CD4-positive, alpha-beta T cell (primary cell): ENCODE data around the gene PSMB9. TPM values are rescaled to one million over a fixed set of nuclear protein-coding genes. Genes with fewer than 3 reads are reported as not detected.
"Not testable (repeated sequence)": the region's sequence is repeated elsewhere in the genome, so short reads cannot be mapped to it uniquely, and the experiment has no call there.

Source experiments
- ATAC-seq: fragments of 200-7000 bp; cut with Tn5 transposase; one replicate; pipeline ENCODE4 v1.10.0; 2022; ENCODE audit warnings: mild to moderate bottlenecking; ENCODE audit not compliant: poor library complexity
- CTCF ChIA-PET: fragments of 350-600 bp; sonication (Branson Sonifier 250); formaldehyde crosslinking; loops from one replicate; lab custom pipeline; 2021; ENCODE audit warnings: antibody characterized with exemption, inconsistent platforms; lab: Charles Lee
- POLR2A ChIA-PET: fragments of 350-600 bp; sonication (Branson Sonifier 250); formaldehyde crosslinking; loops from one replicate; lab custom pipeline; 2021; ENCODE audit warnings: antibody characterized with exemption, inconsistent platforms; lab: Charles Lee
- DNase-seq, 14 experiments: peaks; one replicate each; pipeline ENCODE4 v3.0.0-alpha.2; 2013 to 2020; ENCODE audit warnings: mixed read lengths in 2 of 14
- H3K27ac ChIP-seq, 2 donors: one replicate each; pipeline versions ENCODE4 v1.5.1 to v1.7.0; 2013; ENCODE audit warnings: low read length in 2 of 2, low read depth in 1 of 2, mild to moderate bottlenecking in 1 of 2
- H3K27me3 ChIP-seq, 2 experiments: 1 replicate in 1 of 2; 2 replicates in 1 of 2; pipeline versions ENCODE4 v1.6.1 to v1.7.0; 2013; ENCODE audit warnings: low read length in 2 of 2, control low read depth in 1 of 2, mild to moderate bottlenecking in 1 of 2, moderate library complexity in 1 of 2; ENCODE audit not compliant: insufficient read depth in 2 of 2, control insufficient read depth in 1 of 2
- H3K36me3 ChIP-seq: one replicate; pipeline ENCODE4 v1.6.1; 2013; ENCODE audit warnings: low read length, control low read depth; ENCODE audit not compliant: insufficient read depth
- H3K4me1 ChIP-seq: one replicate; pipeline ENCODE4 v1.6.1; 2013; ENCODE audit warnings: low read length, control low read depth; ENCODE audit not compliant: insufficient read depth
- H3K4me3 ChIP-seq: one replicate; pipeline ENCODE4 v1.5.1; 2013; ENCODE audit warnings: mild to moderate bottlenecking, low read length, moderate library complexity
- H3K9me3 ChIP-seq, 2 experiments: 1 replicate in 1 of 2; 2 replicates in 1 of 2; pipeline versions ENCODE4 v1.6.1 to v1.7.0; 2013; ENCODE audit warnings: low read length in 2 of 2, mild to moderate bottlenecking in 2 of 2, control low read depth in 1 of 2, moderate library complexity in 1 of 2; ENCODE audit not compliant: control insufficient read depth in 1 of 2, insufficient read depth in 1 of 2
- H3K27ac Mint-ChIP-seq: one replicate; pipeline ENCODE4 v1.8.0; 2020; ENCODE audit warnings: mixed read lengths
- H3K27me3 Mint-ChIP-seq: one replicate; pipeline ENCODE4 v1.8.0; 2021; ENCODE audit warnings: mixed read lengths
- H3K36me3 Mint-ChIP-seq: one replicate; pipeline ENCODE4 v1.8.0; 2021; ENCODE audit warnings: low read depth, mixed read lengths
- H3K4me1 Mint-ChIP-seq: one replicate; pipeline ENCODE4 v1.8.0; 2021; ENCODE audit warnings: low read depth, mixed read lengths
- H3K4me3 Mint-ChIP-seq: one replicate; pipeline ENCODE4 v1.8.0; 2020; ENCODE audit warnings: mild to moderate bottlenecking, mixed read lengths
- H3K9me3 Mint-ChIP-seq: one replicate; pipeline ENCODE4 v1.8.0; 2020; ENCODE audit warnings: mixed read lengths
- intact Hi-C, 2 experiments: fragments of 100-400 bp; cut with DNase I in 1 of 2; cut with micrococcal nuclease in 1 of 2; formaldehyde crosslinking; loops; one replicate each; pipeline versions ENCODE4 v1.15.1 to v1.9.0; 2023 to 2025; cut with DNase I, micrococcal nuclease
- total RNA-seq, 174 experiments: library from RNA in 2 of 174; stranded (reverse) in 2 of 174; gene quantifications; one replicate each; pipeline ENCODE4 v1.2.3 and lab custom pipeline; 2021 to 2026
- TF ChIP-seq, protein P1 (sequence below): fragments of 200-600 bp; IDR thresholded peaks from one replicate; pipeline ENCODE4 v1.8.0; 2022; ENCODE audit warnings: antibody characterized with exemption, mild to moderate bottlenecking

The PSMB9 gene
- total RNA-seq, 2 experiments from 2014 or later = 37.2 to 38.4 TPM

DNA sequence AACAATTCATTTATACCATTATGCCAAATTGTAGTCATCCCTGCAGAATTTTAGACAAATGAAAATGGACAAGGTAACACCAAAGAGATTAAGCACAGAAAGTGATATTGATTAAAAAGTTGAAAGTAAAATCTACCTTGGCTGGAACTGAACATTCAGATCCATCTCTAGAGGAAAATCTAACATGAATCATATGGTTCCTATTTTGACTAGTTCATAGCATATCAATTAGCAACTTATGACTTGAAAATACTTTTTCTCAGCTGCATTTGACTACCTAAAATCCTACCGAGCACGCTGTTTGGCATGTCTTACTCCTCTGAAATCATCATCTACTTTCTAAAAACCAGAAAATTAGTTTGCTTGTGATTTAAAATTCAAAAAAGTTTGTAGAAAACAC lies 22.6 kb downstream of the PSMB9 start:
- CTCF ChIA-PET = interaction anchor here (1.0 to 1.8 kb wide), 4 partner anchors 9 to 108 kb away, joined by 3 to 4 read pairs (median 3); partner anchors contain the start of gene TAP2

DNA sequence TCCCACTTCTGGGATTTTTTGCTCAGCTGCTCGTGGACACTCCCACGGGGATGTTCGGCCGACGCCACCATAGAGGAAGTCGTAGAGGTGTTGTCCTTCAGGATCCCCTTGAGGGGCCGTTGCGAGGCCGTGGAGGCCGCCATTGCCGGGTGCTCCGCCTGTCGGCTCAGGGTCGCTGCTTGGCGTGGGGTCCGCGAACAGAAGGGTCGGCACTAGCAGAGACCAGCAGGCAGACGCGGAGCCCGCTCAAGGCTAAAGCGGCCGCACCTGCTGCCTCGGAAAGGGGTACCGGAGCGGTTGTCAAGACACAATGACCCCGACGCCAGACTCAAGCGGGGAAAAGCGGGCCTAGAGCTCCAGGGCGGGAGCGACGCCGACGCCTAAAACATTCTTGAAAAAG lies 25.7 kb downstream of the PSMB9 start:
- Mint-ChIP-seq H3K36me3 (peaks cover 9% of the 10 kb centered on the region), H3K9me3 (no peaks in the 10 kb centered on the region), H3K4me3 (no peak overlapping the region), H3K4me1 (no peaks in the 10 kb centered on the region), H3K27me3 (no peaks in the 10 kb centered on the region), H3K27ac (no peak overlapping the region)
- ATAC-seq = no peak
- DNase-seq = no peak
- CTCF ChIA-PET = interaction anchor here (0.7 to 1.4 kb wide), 4 partner anchors 12 to 74 kb away, joined by 3 to 7 read pairs (median 4); partner anchors contain the start of genes HLA-DMA and TAP2
- TF ChIP-seq, protein P1, sequence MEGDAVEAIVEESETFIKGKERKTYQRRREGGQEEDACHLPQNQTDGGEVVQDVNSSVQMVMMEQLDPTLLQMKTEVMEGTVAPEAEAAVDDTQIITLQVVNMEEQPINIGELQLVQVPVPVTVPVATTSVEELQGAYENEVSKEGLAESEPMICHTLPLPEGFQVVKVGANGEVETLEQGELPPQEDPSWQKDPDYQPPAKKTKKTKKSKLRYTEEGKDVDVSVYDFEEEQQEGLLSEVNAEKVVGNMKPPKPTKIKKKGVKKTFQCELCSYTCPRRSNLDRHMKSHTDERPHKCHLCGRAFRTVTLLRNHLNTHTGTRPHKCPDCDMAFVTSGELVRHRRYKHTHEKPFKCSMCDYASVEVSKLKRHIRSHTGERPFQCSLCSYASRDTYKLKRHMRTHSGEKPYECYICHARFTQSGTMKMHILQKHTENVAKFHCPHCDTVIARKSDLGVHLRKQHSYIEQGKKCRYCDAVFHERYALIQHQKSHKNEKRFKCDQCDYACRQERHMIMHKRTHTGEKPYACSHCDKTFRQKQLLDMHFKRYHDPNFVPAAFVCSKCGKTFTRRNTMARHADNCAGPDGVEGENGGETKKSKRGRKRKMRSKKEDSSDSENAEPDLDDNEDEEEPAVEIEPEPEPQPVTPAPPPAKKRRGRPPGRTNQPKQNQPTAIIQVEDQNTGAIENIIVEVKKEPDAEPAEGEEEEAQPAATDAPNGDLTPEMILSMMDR = no peak
- intact Hi-C loops = no loop called here
- Histone ChIP-seq H3K27ac (no peak overlapping the region), H3K36me3 (peaks cover 5% of the 10 kb centered on the region), H3K4me1 (no peaks in the 10 kb centered on the region), H3K27me3 (no peaks in the 10 kb centered on the region), H3K9me3 (no peaks in the 10 kb centered on the region), H3K4me3 (no peak overlapping the region)
- POLR2A ChIA-PET = no interaction called here

More for the DNA sequence above, 22.6 kb downstream of the PSMB9 start:
- Histone ChIP-seq H3K4me3 (no peak overlapping the region), H3K4me1 (no peaks in the 10 kb centered on the region), H3K36me3 (peaks cover 5% of the 10 kb centered on the region), H3K9me3 (no peaks in the 10 kb centered on the region), H3K27ac (no peak overlapping the region), H3K27me3 (no peaks in the 10 kb centered on the region)
- TF ChIP-seq, protein P1 = no peak
- no peaks in the 10 kb centered on the region for H3K9me3 Mint-ChIP-seq
- no peaks in the 10 kb centered on the region for H3K4me1 Mint-ChIP-seq
- no peak overlapping the region for H3K27ac Mint-ChIP-seq
- POLR2A ChIA-PET = interaction anchor here (1.2 kb wide), 1 partner anchor 18 kb away, joined by 3 read pairs; no protein-coding TSS in a partner anchor
- peaks cover 9% of the 10 kb centered on the region for H3K36me3 Mint-ChIP-seq
- intact Hi-C loops = no loop called here
- no peaks in the 10 kb centered on the region for H3K27me3 Mint-ChIP-seq
- DNase-seq (no peak), ATAC-seq (no peak)
- H3K4me3 Mint-ChIP-seq = no peak overlapping the region

DNA sequence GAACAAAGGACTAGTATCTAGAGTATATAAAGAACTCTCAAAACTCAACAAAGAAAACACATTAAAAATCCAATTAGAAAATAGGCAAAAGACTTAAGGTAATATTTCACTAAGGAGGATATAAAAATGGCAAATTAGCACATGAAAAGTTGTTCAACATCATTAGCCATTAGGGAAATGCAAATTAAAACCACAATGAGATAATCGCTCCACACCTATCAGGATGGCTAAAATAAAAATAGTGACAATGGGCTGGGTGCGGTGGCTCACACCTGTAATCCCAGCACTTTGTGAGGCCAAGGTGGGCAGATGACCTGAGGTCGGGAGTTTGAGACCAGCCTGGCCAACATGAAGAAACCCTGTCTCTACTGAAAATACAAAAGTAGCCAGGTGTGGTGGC lies 27.0 kb downstream of the PSMB9 start:
- H3K36me3 ChIP-seq, H3K36me3 Mint-ChIP-seq, POLR2A ChIA-PET, H3K27me3 Mint-ChIP-seq, H3K4me1 ChIP-seq, H3K27me3 ChIP-seq, H3K4me3 Mint-ChIP-seq, DNase-seq, H3K9me3 ChIP-seq, H3K27ac ChIP-seq, intact Hi-C loops, ATAC-seq, H3K27ac Mint-ChIP-seq, H3K9me3 Mint-ChIP-seq, H3K4me1 Mint-ChIP-seq, H3K4me3 ChIP-seq: not testable (repeated sequence)
- CTCF ChIA-PET = interaction anchor here (0.6 to 1.4 kb wide), 3 partner anchors 15 to 1496 kb away, joined by 3 to 7 read pairs (median 3); partner anchors contain the start of gene HLA-DMA

DNA sequence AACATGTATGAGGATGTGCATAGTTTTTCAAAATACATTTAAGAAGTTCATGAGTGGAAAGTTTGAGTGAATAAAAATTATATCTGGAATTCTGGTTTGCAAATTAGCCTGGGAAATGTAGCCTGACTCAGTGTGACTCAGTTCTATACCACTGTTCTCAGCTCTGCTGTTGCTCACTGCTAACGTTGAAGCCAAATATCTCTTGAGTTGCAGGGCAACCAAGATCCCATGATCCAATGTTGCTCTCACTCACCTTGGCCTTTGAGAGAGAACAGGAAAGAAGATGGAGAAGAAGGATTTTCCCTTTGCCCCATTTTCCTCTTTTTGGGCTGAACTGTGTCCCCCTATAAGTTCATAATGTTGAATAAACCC lies 28.9 kb downstream of the PSMB9 start:
- CTCF ChIA-PET = interaction anchor here (1.0 to 1.7 kb wide), 3 partner anchors 44 to 102 kb away, joined by 3 to 6 read pairs (median 6); partner anchors contain the start of gene TAP2
- Histone ChIP-seq H3K27me3 (no peaks in the 10 kb centered on the region), H3K4me1 (no peaks in the 10 kb centered on the region), H3K36me3 (peaks cover 5% of the 10 kb centered on the region), H3K27ac (no peak overlapping the region), H3K4me3 (no peak overlapping the region), H3K9me3 (no peaks in the 10 kb centered on the region)
- Mint-ChIP-seq H3K4me1 (no peaks in the 10 kb centered on the region), H3K36me3 (peaks cover 9% of the 10 kb centered on the region), H3K4me3 (no peak overlapping the region), H3K9me3 (no peaks in the 10 kb centered on the region), H3K27me3 (no peaks in the 10 kb centered on the region), H3K27ac (no peak overlapping the region)
- POLR2A ChIA-PET = interaction anchor here (1.3 kb wide), 1 partner anchor 90 kb away, joined by 3 read pairs; no protein-coding TSS in a partner anchor
- no peak for DNase-seq
- intact Hi-C loops = no loop called here
- TF ChIP-seq, protein P1 = no peak
- ATAC-seq = no peak
